Activated T-helper 2 cell treated with anti-CD3 and anti-CD28 coated beads, Interferon-gamma antibody, Interleukin-2, Interleukin-4, amounts not matched to agents 10 μg/mL and 5 μg/mL and 100 μg/mL, durations not matched to agents 14 hours and 24 hours and 36 hours (primary cell): ENCODE data around the gene TPRX1. TPM values are rescaled to one million over a fixed set of nuclear protein-coding genes. Genes with fewer than 3 reads are reported as not detected.
A peak's percentile ranks its signal among the peaks of the same experiment; 100 is the strongest.
"Not testable (repeated sequence)": the region's sequence is repeated elsewhere in the genome, so short reads cannot be mapped to it uniquely, and the experiment has no call there.

Source experiments
- DNase-seq: peaks from one replicate; pipeline ENCODE4 v3.0.0; 2021; ENCODE audit warnings: low spot score
- H3K27ac Mint-ChIP-seq: one replicate; pipeline ENCODE4 v1.8.0; 2021; ENCODE audit warnings: mixed read lengths
- H3K27me3 Mint-ChIP-seq: one replicate; pipeline ENCODE4 v1.8.0; 2021; ENCODE audit warnings: low read depth, mixed read lengths
- H3K36me3 Mint-ChIP-seq: one replicate; pipeline ENCODE4 v1.8.0; 2021; ENCODE audit warnings: low read depth, mixed read lengths
- H3K4me1 Mint-ChIP-seq: one replicate; pipeline ENCODE4 v1.8.0; 2021; ENCODE audit warnings: low read depth, mixed read lengths
- H3K4me3 Mint-ChIP-seq: one replicate; pipeline ENCODE4 v1.8.0; 2021; ENCODE audit warnings: low read depth, mild to moderate bottlenecking, moderate library complexity, mixed read lengths
- H3K9me3 Mint-ChIP-seq: one replicate; pipeline ENCODE4 v1.8.0; 2021; ENCODE audit warnings: mixed read lengths
- intact Hi-C: fragments of 100-400 bp; cut with micrococcal nuclease; formaldehyde crosslinking; loops from one replicate; pipeline ENCODE4 v1.15.1; 2023
- total RNA-seq: library from RNA; stranded (reverse); gene quantifications from 2 replicates; pipeline ENCODE4 v1.2.3, GENCODE V29; 2022

Gene TPRX1
- total RNA-seq, 1 donor from 2014 or later = not detected

DNA sequence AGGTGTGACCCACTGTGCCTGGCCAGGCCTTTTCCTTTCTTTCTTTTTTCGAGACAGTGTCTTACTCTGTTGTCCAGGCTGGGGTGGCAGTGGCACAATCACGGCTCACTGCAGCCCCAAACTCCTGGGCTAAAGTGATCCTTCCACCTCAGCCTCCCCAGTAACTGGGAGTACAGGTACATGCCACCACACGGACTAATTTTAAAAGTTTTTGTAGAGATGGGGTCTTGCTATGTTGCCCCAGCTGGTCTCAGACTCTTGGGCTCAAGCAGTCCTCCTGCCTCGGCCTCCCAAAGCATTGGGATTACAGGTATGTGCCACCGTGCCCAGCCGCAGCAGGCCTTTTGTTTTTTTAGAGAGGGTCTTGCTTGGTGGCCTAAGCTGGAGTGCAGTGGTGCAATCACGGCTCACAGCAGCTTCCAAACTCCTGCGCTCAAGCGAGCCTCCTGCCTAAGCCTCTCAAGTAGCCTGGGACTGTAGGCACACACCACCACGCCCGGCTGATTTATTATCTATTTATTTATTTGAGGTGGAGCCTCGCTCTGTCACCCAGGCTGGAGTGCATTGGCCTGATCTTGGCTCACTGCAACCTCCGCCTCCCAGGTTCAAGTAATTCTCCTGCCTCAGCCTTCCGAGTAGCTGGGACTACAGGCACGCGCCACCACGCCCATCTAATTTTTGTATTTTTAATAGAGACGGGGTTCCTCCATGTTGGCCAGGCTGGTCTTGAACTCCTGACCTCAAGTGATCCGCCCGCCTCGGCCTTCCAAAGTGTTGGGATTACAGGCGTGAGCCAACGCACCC, 26.9 kb downstream of the TPRX1 start:
- H3K27ac Mint-ChIP-seq, H3K9me3 Mint-ChIP-seq, intact Hi-C loops, DNase-seq, H3K4me1 Mint-ChIP-seq, H3K27me3 Mint-ChIP-seq: not testable (repeated sequence)
- Mint-ChIP-seq H3K36me3 (peaks cover 18% of the 10 kb centered on the region), H3K4me3 (peak overlapping the region; percentile 95)

DNA sequence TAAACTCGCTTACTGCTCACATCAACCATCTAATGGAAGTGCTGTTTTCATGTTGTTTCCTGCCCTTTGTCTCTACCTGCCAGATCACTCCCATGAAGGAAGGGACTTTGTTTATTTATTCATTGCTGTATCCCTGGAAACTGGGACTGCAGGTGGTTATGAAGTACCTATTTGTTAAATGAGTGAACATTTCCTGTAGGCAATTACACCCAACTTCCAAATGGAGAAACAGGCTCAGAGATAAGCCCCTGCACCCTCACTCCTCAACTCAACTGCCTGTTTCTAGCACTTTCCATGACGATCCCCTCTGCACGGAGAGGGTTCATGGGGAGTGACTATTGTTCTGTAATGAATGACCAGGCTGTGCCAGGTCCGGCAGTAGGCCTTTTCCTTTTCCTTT, 27.8 kb downstream of the TPRX1 start:
- Mint-ChIP-seq H3K9me3 (no peaks in the 10 kb centered on the region), H3K4me1 (peaks cover 9% of the 10 kb centered on the region), H3K4me3 (no peak overlapping the region), H3K27me3 (no peaks in the 10 kb centered on the region), H3K36me3 (peaks cover 14% of the 10 kb centered on the region), H3K27ac (no peak overlapping the region)
- intact Hi-C loops = no loop called here
- DNase-seq = no peak

DNA sequence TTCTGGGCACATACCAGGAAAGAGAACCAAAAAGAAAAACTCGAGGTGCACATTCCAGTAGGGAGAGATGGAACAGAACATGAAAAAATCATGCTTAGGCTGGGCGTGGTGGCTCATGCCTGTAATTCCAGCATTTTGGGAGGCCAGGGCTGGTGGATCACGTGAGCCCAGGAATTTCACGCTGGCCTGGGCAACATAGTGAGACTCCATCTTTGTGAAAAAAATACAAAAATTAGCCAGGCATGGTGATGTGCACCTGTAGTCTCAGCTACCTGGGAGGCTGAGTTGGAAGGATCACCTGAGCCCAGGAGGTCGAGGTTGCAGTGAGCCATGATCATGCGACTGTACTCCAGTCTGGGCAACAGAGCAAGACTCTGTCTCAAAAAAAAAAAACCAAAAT, 33.1 kb downstream of the TPRX1 start:
- DNase-seq, H3K27me3 Mint-ChIP-seq, H3K4me1 Mint-ChIP-seq, intact Hi-C loops, H3K36me3 Mint-ChIP-seq, H3K9me3 Mint-ChIP-seq, H3K4me3 Mint-ChIP-seq, H3K27ac Mint-ChIP-seq: not testable (repeated sequence)

- intact Hi-C loops = no loop called here
- no peaks in the 10 kb centered on the region for H3K36me3 Mint-ChIP-seq
- no peak for DNase-seq
- H3K27me3 Mint-ChIP-seq = peaks cover 2% of the 10 kb centered on the region
- no peak overlapping the region for H3K4me3 Mint-ChIP-seq
- peaks cover 1% of the 10 kb centered on the region for H3K4me1 Mint-ChIP-seq
- no peaks in the 10 kb centered on the region for H3K9me3 Mint-ChIP-seq
- H3K27ac Mint-ChIP-seq = no peak overlapping the region
These were observed 34.8 kb downstream of the TPRX1 start for GRCh38 chr19:47769534-47769933.

- intact Hi-C loops = no loop called here
These were observed 35.7 kb downstream of the TPRX1 start for GRCh38 chr19:47768604-47769003.

DNA sequence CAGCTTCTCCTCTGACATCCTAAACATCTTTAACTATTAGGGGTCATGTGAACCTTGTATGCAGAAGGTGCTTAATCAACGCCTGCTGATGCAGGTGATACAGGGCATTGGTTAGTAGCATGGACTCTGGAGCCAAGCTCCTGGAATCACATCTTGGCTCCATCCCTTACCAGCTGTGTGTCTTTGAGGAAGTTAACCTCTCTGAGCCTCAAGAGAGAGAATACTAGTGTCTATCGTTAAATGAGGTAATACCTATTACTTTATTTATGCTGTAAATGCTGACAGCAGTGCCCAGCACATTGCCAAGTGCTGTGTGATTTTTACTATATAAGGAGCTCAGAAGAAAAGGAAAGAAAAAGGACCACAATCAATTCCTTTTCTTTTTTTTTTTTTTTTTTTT, 37.0 kb downstream of the TPRX1 start:
- intact Hi-C loops = no loop called here
- DNase-seq = no peak
- H3K36me3 Mint-ChIP-seq = no peaks in the 10 kb centered on the region
- peaks cover 2% of the 10 kb centered on the region for H3K27me3 Mint-ChIP-seq
- no peak overlapping the region for H3K27ac Mint-ChIP-seq
- H3K9me3 Mint-ChIP-seq = no peaks in the 10 kb centered on the region
- H3K4me1 Mint-ChIP-seq = peaks cover 1% of the 10 kb centered on the region
- no peak overlapping the region for H3K4me3 Mint-ChIP-seq

More at GRCh38 chr19:47768604-47769003, 35.7 kb downstream of the TPRX1 start:
- Mint-ChIP-seq H3K27ac (no peak overlapping the region), H3K4me3 (no peak overlapping the region), H3K4me1 (peaks cover 1% of the 10 kb centered on the region), H3K36me3 (no peaks in the 10 kb centered on the region), H3K27me3 (peaks cover 2% of the 10 kb centered on the region), H3K9me3 (no peaks in the 10 kb centered on the region)
- DNase-seq = no peak

GRCh38 chr19:47766670-47767069, 37.7 kb downstream of the TPRX1 start:
- H3K27ac Mint-ChIP-seq = no peak overlapping the region
- DNase-seq = no peak
- no peaks in the 10 kb centered on the region for H3K9me3 Mint-ChIP-seq
- intact Hi-C loops = no loop called here
- peaks cover 2% of the 10 kb centered on the region for H3K27me3 Mint-ChIP-seq
- H3K36me3 Mint-ChIP-seq = no peaks in the 10 kb centered on the region
- no peak overlapping the region for H3K4me3 Mint-ChIP-seq
- H3K4me1 Mint-ChIP-seq = peaks cover 1% of the 10 kb centered on the region

- Mint-ChIP-seq H3K4me1 (peaks cover 1% of the 10 kb centered on the region), H3K4me3 (no peak overlapping the region), H3K27ac (no peak overlapping the region), H3K27me3 (peaks cover 2% of the 10 kb centered on the region), H3K9me3 (no peaks in the 10 kb centered on the region), H3K36me3 (no peaks in the 10 kb centered on the region)
- intact Hi-C loops = no loop called here
- DNase-seq = no peak
These were observed 38.1 kb downstream of the TPRX1 start for GRCh38 chr19:47766359-47766620.

DNA sequence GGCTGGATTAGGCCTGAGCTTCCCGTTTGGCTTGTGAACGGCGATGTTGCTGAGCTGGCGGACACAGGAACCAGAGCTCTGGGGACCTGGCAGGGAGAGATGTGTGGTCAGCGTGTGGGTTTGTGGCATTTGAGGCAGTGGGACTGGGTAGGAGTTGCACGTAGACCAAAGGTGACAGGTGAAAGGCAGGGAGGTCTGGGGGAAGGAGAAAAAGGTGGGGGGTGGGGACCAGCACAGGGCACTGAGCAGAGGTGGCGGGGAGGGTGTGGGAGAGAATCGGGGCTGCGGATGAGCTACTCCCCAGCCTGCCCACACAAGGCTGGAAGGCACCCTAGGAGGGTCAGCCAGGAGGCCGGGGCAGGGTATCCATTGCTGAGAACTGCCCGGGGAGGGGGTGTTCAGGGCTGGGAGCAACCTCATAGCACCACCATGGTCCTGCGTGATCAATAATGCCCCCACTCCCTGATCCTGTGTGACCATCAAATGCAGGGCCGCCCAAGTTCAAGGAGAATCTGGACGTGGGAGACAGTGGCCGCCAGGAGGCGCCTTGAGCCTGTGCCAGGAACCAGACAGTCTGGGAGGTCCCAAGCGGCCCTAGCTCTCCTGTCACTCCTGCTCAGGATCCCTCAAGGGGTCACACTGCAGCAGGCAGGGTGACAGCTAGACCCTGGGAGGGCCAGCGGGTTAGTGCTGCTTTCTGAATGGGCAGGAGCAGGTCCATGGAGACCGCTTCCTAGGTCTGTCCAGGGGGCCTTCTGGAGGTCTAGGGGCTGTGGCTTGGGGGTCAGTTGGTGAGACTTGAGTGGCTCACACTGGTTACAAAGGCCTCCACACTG, 38.6 kb downstream of the TPRX1 start:
- DNase-seq = no peak
- Mint-ChIP-seq H3K36me3 (no peaks in the 10 kb centered on the region), H3K4me1 (peaks cover 1% of the 10 kb centered on the region), H3K9me3 (no peaks in the 10 kb centered on the region), H3K27me3 (no peaks in the 10 kb centered on the region), H3K27ac (no peak overlapping the region), H3K4me3 (no peak overlapping the region)
- intact Hi-C loops = no loop called here

- H3K27me3 Mint-ChIP-seq, H3K4me1 Mint-ChIP-seq, H3K9me3 Mint-ChIP-seq, H3K36me3 Mint-ChIP-seq, DNase-seq, H3K27ac Mint-ChIP-seq, intact Hi-C loops, H3K4me3 Mint-ChIP-seq: not testable (repeated sequence)
These were observed 39.6 kb downstream of the TPRX1 start for GRCh38 chr19:47764705-47765104.

DNA sequence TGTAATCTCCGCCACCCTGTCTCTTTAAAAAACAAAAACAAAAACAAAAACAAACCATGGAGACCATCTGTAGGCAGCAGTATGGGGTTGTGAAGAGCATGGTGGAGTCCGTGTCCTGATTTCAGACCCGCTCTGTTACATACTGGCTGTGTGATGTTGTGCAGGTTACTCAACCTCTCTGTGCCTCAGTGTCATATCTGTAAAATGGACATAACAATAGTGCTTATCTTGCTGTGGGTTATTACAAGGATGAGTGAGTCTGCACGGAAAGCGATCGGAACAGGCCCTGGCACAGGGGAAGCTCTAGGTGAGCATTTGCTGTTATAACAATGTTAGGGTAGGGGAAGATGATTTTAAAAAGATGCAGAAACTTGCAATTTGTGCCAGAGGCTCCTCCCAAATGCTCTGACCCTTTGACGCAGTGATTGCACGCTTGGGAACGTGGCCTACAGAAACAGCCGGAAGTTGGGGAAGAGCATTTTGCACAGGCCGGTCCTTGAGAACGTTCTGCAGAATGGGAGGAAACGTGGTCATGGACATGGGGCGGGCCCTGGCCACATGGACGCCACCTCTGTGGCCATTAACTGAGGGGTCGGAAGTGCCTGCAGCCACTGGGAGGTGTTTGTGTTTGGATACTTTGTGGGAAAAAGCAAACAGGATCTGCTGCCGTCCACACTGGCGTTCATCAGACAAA, 41.6 kb downstream of the TPRX1 start:
- Mint-ChIP-seq H3K36me3 (peaks cover 15% of the 10 kb centered on the region), H3K9me3 (no peaks in the 10 kb centered on the region), H3K27me3 (no peaks in the 10 kb centered on the region), H3K27ac (no peak overlapping the region), H3K4me3 (no peak overlapping the region), H3K4me1 (peaks cover 1% of the 10 kb centered on the region)
- intact Hi-C loops = no loop called here
- DNase-seq = no peak

GRCh38 chr19:47762151-47762550, 42.2 kb downstream of the TPRX1 start:
- DNase-seq = no peak
- no peaks in the 10 kb centered on the region for H3K9me3 Mint-ChIP-seq
- intact Hi-C loops = no loop called here
- H3K27ac Mint-ChIP-seq = no peak overlapping the region
- H3K4me1 Mint-ChIP-seq = peaks cover 1% of the 10 kb centered on the region
- peaks cover 21% of the 10 kb centered on the region for H3K36me3 Mint-ChIP-seq
- H3K27me3 Mint-ChIP-seq = no peaks in the 10 kb centered on the region
- no peak overlapping the region for H3K4me3 Mint-ChIP-seq

DNA sequence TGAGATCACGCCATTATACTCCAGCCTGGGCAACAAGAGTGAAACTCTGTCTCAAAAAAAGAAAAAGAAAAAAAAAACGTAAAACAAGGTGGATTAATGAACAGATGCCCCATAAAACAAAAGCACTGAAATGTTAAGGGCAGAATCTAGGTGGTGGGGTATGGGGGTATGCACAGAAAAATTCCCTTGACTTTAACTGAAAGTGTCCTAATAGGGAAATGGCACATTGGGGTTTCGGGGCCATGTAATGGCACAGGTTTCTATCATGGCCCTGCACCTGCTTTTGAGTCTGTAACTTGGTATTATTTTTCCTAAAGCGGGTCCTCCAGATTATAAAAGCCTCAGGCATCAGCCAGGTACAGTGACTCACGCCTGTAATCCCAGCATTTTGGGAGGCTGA, 42.8 kb downstream of the TPRX1 start:
- no peak for DNase-seq
- intact Hi-C loops = no loop called here
- Mint-ChIP-seq H3K27me3 (no peaks in the 10 kb centered on the region), H3K36me3 (peaks cover 27% of the 10 kb centered on the region), H3K4me1 (peaks cover 1% of the 10 kb centered on the region), H3K4me3 (no peak overlapping the region), H3K27ac (no peak overlapping the region), H3K9me3 (no peaks in the 10 kb centered on the region)
